Endothelial cell of umbilical vein (primary cell): ENCODE results near the gene KIAA0753.
"Not testable (repeated sequence)": the region's sequence is repeated elsewhere in the genome, so short reads cannot be mapped to it uniquely, and the experiment has no call there.

Experiments used
- EZH2 ChIP-seq: IDR thresholded peaks from 2 replicates; pipeline ENCODE4 v1.6.1; 2012; ENCODE audit warnings: borderline replicate concordance, low read depth, mild to moderate bottlenecking, moderate library complexity, low read length, inconsistent platforms; ENCODE audit not compliant: severe bottlenecking
- TF ChIP-seq, protein P1 (sequence below), 2 donors: IDR thresholded peaks; 1 replicate in 1 of 2; 2 replicates in 1 of 2; pipeline ENCODE4 v1.5.1; 2011; ENCODE audit warnings: low read length in 2 of 2, mild to moderate bottlenecking in 2 of 2, moderate library complexity in 2 of 2, control low read depth in 1 of 2, inconsistent platforms in 1 of 2, low read depth in 1 of 2; ENCODE audit not compliant: insufficient read depth in 1 of 2; ENCODE audit errors: extremely low read depth in 1 of 2

GRCh38 chr17:6658411-6658810 is 17.9 kb upstream of the KIAA0753 start:
- not testable (repeated sequence) for TF ChIP-seq EZH2
- TF ChIP-seq, protein P1, sequence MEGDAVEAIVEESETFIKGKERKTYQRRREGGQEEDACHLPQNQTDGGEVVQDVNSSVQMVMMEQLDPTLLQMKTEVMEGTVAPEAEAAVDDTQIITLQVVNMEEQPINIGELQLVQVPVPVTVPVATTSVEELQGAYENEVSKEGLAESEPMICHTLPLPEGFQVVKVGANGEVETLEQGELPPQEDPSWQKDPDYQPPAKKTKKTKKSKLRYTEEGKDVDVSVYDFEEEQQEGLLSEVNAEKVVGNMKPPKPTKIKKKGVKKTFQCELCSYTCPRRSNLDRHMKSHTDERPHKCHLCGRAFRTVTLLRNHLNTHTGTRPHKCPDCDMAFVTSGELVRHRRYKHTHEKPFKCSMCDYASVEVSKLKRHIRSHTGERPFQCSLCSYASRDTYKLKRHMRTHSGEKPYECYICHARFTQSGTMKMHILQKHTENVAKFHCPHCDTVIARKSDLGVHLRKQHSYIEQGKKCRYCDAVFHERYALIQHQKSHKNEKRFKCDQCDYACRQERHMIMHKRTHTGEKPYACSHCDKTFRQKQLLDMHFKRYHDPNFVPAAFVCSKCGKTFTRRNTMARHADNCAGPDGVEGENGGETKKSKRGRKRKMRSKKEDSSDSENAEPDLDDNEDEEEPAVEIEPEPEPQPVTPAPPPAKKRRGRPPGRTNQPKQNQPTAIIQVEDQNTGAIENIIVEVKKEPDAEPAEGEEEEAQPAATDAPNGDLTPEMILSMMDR (IDR thresholded peaks at IDR 0.05; ENCODE audit: extremely low read depth in 1 of 2, insufficient read depth in 1 of 2, low read depth in 1 of 2, low read length in 2 of 2), result not testable (repeated sequence)
